ENCODE measurements around the gene SLC31A1.

SLC31A1 gene

GRCh38 chr9:113302792-113303418, 81.6 kb downstream of the SLC31A1 start, which contains the start of gene RNF183:
RNF183 (minus strand) TSS chr9:113303376; CDS start chr9:113298184, 5,192 bp downstream.
- DNase-seq = peak; percentile 33

- no peak for DNase-seq
These were observed 85.2 kb downstream of the SLC31A1 start for GRCh38 chr9:113306566-113306965.

GRCh38 chr9:113307396-113307975, 86.1 kb downstream of the SLC31A1 start:
- DNase-seq = no peak

GRCh38 chr9:113309204-113309813, 88.0 kb downstream of the SLC31A1 start:
- no peak for DNase-seq

GRCh38 chr9:113310538-113310937, 89.2 kb downstream of the SLC31A1 start:
- DNase-seq = no peak

- no peak for DNase-seq
These were observed 90.6 kb downstream of the SLC31A1 start for GRCh38 chr9:113311961-113312360.

- DNase-seq = no peak
These were observed 91.9 kb downstream of the SLC31A1 start for GRCh38 chr9:113313261-113313660.

All from right kidney (tissue), 1 donor.